NB4 (cell line): ENCODE results near the gene HS3ST4.

Experiments used
- CTCF ChIP-seq: IDR thresholded peaks from one replicate; pipeline ENCODE4 v1.5.1; 2012; ENCODE audit warnings: low read depth, low read length
- MAX ChIP-seq: IDR thresholded peaks from 2 replicates; pipeline ENCODE4 v1.6.1; 2011; ENCODE audit warnings: low read depth, low read length
- MYC ChIP-seq: IDR thresholded peaks from 2 replicates; pipeline ENCODE4 v1.6.1; 2011; ENCODE audit warnings: low read depth, low read length
- POLR2A ChIP-seq: IDR thresholded peaks from 2 replicates; pipeline ENCODE4 v1.6.1; 2011; ENCODE audit warnings: mild to moderate bottlenecking; ENCODE audit not compliant: insufficient read length; ENCODE audit errors: extremely low read depth

GRCh38 chr16:26071101-26071866, 379.5 kb downstream of the HS3ST4 start:
- TF ChIP-seq CTCF, result no peak
- TF ChIP-seq POLR2A, result no peak
- no peak for TF ChIP-seq MYC
- TF ChIP-seq MAX, result no peak
